GM20431 (cell line): ENCODE data around the gene CCP110.

ENCODE experiments used
- in situ Hi-C: fragments of 300-500 bp; cut with MseI, MboI; formaldehyde crosslinking; loops from one replicate; pipeline ENCODE4 v1.15.0; 2020; ENCODE audit warnings: low sequenced_read_pairs; ENCODE audit not compliant: unreplicated experiment

The CCP110 gene

DNA sequence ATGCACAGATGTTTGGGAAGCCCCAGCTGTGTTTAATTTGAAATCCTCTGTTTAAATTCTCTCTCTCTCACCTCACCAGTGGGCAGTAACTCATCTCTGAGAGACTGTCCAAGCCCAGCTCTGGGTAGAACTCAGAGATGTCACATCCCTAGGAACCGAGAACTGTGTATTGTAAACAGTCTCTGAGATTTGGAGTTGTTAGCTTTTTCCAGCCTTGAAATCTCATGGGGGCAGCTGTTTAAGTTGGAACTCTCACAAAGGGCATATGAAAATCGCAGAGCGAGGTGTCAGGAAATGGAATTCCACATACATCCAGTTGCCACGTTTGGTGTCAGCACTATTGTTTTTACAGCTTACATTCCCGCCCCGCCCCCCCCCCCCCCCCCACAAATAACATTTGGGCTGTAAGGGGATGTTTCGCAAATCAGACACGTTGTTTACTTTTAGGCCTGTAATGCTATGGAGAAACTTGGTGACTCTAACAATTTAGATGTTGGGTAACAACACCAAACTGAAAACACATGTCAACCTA, 66.1 kb downstream of the CCP110 start:
- in situ Hi-C loops = loop anchor here (10.0 kb wide), 1 partner anchor 295 kb away; the partner anchor contains the start of gene GPRC5B

DNA sequence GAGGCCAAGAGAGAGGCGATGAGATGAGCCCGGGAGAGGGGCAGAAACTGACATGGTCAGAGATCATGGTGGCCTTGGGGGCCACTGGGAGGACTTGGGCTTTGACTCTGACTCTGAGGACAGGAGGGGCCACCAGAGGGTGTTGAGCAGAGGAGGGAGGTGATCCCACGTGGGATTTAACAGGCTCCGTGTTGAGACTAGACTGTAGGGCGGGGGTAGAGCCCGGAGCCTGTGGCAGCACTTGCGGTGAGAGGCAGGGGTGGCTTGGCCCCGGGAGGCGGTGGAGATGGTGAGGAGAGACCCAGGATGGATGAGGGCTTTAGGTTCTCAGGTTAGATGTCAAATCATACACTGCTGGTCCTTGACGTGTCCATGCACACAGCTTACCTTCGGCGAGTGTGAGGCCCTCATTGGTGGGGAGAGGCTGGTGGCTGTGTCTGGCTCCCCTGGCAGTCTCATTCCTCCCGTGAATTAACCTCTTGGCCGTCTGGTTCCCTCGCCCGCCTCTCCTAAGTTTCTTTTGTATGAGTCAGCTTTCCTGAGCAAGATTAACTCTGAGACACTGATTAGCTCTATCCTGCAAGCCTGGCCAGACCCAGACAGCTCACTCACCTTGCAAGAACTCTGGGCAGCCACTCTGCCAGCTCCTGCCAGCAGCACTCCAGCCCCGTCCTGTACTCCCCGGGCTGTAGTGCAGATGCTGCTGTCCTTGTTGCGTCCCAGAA, 71.5 kb downstream of the CCP110 start:
- in situ Hi-C loops = loop anchor here (10.0 kb wide), 1 partner anchor 290 kb away; the partner anchor contains the start of gene GPRC5B

DNA sequence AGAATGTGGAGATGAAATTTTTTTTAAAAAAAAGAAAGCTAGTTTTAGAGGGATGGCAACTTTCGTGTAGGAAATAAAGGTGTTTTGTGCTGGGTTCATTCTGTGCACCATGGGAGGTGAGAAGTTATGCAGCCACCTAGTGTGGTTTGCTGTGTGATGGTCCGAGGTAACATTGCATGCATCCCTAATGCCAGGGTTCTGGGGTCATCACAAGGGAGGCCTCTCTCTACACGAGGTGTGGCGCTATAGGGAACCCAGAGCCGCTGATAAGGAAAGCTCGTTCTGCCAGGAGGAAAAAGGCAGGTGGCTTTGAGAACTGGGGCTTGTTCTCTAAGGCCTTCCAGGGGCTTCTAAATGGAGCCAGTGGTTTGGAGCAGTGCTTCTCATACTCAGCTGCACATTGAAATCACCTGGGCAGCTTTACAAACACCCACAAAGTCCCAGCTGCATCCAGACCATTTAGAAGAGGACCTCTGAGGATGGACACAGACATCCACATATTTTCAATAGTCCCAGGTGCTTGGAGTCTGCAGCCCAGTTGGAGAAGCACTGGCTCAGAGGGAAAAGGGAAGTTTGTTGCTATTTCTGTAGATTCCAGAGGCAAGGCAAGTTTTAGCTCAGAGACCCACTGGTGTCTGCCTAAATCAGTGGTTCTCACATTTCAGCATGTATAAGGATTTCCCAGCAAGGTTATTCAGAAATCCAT, 75.2 kb downstream of the CCP110 start:
- in situ Hi-C loops = loop anchor here (10.0 kb wide), 1 partner anchor 286 kb away; the partner anchor contains the start of gene GPRC5B

DNA sequence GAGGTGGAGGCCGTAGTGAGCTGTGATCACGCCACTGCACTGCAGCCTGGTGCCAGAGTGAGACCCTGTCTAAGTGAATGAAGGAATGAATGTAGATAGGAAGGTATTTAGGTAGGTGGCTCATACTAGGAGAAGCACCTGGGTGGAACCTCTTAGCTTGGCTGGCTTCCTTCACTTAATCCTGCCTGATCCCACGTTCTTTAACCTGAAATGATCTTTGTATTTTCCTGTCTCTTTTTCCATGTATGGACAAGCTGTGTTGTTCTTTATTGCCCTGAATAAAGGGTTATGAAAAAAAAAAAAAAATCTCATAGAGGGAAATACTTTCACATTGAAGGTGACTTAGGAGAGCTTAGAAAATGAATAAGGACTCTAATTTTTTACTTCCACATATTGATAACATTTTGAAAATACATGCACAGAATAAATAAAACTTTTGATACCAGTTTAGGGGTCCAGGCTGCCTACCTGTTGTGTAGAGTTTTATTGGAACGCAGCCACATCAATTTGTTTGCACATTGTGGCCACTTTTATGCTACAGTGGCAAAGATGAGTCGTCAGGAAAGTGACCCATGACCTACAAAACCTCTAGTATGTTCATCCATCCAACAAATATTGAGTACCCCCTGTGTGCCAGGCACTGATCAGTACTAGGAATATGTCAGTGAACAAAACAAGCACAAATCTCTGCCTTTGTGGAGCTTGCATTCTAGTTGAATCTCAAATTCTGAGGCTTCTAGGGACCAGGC, 76.4 kb downstream of the CCP110 start:
- in situ Hi-C loops = loop anchor here (10.0 kb wide), 1 partner anchor 285 kb away; the partner anchor contains the start of gene GPRC5B

DNA sequence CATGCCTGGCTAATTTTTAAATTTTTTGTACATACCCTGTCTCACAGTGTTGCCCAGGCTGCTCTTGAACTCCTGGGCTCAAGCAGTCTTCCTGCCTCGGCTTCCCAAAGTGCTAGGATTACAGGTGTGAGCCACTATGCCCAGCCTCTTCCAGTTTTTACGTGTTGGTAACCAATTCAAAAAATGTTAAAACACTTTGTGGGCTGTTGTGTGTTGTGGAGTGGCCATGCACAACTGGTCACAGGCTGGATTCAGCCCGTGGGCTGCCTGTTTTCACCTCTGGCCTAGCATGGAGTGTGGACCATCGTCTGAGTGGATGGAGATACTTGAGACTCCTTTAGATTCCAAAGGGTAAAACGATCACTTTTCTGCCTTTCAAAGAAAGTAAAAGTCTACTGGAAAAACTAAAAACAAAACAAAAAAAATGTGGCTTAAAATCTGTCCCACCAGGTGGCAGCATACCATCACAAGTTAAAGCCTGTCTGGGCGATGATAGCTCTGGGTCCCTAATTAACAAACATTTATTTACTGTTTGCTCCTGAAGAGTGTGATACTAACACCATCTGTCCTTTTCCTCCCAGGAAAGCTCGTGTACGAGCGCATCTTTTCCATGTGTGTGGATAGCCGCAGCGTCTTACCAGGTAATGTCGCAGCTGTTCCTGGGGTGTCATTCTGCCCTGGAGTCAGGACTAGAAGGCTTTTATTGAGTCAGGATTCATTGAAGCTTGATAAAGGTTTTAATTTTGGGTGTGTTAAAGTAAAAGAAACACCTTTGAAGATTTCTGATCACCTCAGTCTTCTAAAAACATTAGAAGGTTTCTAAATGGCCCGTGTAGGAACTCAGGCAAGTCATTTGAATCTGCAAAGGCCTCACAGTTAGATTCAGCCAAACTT, 77.6 kb downstream of the CCP110 start:
- in situ Hi-C loops = no loop called here
